HG03571 (cell line): ENCODE results near the gene DGKG.

Experiments
- ATAC-seq: cut with Tn5 transposase; IDR thresholded peaks from one replicate; pipeline ENCODE4 v1.9.1; 2021; ENCODE audit not compliant: unreplicated experiment

DGKG gene

GRCh38 chr3:186320862-186321568 is 41.0 kb downstream of the DGKG start:
- ATAC-seq: no peak

- ATAC-seq: no peak
These were observed 42.1 kb downstream of the DGKG start for GRCh38 chr3:186319945-186320344.

DNA sequence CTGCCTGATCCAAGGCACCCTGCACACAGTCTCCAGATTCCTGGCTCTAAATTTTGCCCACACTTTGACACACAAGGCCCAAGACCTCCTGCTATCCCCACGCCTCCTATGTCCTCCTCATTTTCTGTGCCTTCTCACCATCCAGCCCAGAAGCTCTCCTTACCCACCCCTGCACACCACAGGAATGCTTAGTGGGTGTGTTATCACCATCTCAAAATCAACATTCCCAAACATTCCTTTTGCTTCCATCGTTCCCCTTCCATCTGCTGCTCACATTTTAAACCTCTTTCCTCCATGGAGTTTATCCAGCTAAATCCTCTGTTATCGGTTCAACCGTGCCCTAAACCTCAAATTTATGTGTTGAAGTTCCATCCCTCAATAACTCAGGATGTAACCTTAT is 43.9 kb downstream of the DGKG start:
- no peak for ATAC-seq

GRCh38 chr3:186317478-186317877 is 44.6 kb downstream of the DGKG start:
- ATAC-seq: no peak

DNA sequence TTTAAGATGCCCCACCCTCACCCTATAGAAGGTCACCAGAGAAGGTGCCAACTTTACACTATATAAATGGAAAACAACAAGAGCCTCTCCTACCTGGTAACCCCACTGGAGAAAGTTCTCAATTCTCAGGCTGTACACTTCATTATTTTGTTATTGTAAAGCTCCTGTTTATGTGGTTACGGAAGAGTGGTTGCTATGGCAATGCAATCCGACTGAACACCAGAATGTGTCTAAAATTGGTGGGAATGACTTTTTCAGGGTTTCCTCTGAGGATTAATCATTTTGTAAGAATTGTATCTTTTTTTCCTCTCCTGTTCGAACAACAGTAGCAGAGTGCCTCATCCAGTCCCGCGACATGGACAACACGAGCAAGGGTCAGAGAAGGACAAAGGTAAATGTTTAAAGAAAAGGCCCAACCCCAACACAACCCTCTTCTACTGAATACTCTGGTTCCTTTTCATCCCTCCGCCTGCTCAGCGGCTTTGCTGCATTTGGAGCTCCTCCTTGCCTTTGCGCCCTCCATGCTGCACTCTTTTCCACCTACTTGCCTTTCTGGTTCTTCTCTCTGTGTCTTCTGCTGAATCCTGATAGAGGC is 45.3 kb downstream of the DGKG start:
- ATAC-seq: no peak

GRCh38 chr3:186315581-186316354 is 46.3 kb downstream of the DGKG start:
- ATAC-seq: no peak

GRCh38 chr3:186314896-186315295 is 47.1 kb downstream of the DGKG start:
- no peak for ATAC-seq

DNA sequence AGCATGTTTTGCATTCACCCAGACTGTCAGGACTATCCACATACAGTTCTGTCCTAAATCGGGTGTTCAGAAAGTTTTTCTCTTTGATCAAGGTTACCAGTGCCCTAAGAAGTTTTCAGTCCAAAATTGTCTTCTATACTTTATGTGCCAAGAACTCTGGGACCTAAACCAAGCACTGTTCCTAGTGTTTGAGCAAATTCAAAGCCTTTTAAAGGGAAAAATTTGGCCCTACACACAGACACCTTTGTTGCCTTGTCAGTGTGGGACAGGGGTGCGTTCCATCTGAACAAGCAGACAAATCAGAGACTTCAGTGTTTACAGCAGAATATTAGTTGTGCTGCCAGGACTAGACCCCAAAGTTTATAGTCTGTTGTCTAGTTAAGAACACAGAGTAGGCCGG is 50.6 kb downstream of the DGKG start:
- ATAC-seq: no peak

GRCh38 chr3:186308549-186308948 is 53.5 kb downstream of the DGKG start:
- no peak for ATAC-seq

GRCh38 chr3:186307594-186308221 is 54.3 kb downstream of the DGKG start:
- no peak for ATAC-seq

DNA sequence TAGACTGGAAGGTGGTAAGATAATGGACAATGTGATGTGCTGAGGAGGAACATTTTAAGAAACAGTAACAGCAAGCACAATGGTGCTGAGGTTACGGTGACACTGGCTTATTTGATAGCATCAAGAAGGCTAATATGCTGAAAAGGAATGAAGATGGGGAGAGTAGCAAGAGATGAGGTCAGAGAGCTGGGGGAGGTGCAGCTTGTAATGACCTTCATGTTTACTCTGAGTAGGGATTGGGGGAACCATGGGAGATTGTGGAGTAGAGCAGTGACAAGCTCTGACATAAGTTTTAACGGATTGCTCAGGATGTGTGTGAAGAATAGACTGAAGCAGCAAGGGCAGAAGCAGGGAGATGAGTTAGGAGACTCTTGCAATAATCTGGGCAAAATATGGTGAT is 56.7 kb downstream of the DGKG start:
- ATAC-seq: no peak

- no peak for ATAC-seq
These were observed 58.1 kb downstream of the DGKG start for GRCh38 chr3:186303965-186304364.

DNA sequence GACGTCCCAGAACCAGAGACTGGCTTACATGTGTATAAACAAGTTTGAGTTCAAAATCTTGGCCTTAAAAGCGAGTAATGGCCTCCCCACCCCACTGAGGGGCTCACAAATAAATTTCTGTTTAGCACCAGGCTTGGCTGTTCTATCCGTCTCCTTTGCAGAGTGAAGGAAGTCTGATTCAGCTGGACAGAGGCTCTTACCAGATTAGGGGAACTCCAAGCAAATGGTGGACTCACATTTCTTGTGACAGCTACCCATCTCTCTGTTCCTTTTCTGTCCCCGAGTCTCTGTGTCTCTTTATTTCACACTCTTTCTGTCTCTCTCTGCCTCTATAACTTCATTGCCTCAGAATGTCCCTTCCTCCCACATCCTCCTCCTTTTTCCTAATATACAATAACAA is 62.7 kb downstream of the DGKG start:
- ATAC-seq: no peak

DNA sequence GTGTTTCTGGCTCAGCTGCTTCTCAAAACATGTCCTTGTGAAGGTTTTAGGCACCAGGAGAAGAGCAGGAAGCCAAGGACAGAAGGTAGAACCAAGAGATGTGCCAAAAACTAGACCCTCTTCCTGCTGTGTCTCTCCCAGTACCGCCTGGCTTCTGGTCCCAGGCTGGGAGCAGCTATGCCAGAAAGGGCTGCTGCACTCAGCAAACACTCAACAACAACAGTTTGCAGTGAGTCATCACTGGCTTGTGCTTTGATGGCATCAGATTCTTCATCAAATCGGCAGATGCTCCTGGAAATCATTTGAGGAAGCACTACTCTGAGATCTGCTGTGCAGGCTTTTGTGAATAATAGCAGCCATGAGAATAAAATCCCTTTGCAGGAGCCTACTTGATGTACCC is 63.2 kb downstream of the DGKG start:
- no peak for ATAC-seq

DNA sequence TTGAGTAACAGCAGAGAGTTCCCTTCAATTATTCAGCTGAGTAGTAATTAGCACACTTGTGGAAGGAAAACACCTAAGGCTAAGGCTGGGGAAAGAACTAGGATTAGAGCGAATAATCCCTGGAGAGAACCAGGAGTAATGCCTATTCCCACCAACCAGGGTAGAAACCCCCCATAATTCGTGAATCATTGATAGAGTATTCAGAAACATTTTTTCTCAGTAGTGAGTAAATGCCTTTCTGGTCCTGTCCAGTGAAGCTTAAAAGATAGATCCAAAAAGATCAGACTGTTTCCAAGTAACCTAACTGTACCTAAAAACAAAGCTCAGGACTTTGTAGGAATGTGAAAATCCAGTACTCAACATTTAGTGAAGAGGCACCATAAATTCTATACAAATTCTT is 71.2 kb downstream of the DGKG start:
- no peak for ATAC-seq

DNA sequence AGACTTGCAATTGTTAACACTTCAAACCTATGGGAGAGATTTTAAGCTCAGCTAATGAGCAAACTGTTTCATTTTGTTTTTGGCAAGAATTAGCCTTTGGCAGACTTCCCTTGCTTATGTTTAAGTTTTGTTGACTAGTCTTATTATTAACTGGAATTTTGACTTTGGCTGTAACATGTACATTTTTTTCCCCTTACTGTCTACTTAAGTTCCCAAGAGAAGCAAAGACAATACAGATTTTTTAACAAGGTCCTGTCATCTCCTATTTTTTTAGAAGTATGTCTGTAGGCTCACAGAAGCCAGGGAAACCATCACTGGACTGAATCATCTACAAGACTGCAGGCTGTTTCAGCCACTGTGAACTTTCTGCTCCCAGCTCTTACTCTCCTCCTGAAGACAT is 74.3 kb downstream of the DGKG start:
- no peak for ATAC-seq

- no peak for ATAC-seq
These were observed 75.9 kb downstream of the DGKG start for GRCh38 chr3:186286114-186286513.

DNA sequence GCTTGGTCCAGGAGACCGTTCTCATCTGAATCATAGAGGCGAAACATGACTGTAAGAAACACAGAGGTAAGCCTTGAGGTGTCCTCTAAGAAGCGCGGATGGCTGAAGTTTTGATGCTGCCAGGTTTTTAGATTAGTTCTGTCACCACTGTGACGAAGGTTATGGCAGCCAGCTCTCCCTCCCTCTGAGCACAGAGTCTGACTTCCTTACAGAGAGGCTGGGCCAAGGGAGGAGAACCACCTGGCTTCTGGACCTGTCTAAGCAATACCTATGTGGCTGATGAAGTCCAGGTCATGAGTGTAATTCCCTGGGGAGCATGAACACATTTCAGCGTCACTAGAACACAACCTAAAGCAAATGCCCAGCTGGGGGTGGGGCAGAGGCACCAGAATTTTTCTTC is 77.4 kb downstream of the DGKG start:
- no peak for ATAC-seq

DNA sequence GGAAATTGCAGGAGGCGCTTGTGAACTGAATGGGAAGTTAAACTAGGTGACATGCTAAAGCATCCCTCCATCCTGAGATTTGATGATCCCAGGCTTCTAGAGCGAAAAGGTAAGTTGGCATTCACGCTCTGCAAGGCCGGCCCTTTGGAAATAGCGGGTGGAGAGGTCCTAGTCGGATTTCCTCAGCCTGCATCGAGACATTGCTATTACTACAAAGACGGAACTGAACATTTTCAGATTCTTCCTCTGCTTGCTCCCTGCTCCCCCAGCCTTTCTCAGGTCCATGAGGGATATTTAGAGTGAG is 77.7 kb downstream of the DGKG start:
- ATAC-seq: no peak

- no peak for ATAC-seq
These were observed 78.2 kb downstream of the DGKG start for GRCh38 chr3:186283651-186284348.

DNA sequence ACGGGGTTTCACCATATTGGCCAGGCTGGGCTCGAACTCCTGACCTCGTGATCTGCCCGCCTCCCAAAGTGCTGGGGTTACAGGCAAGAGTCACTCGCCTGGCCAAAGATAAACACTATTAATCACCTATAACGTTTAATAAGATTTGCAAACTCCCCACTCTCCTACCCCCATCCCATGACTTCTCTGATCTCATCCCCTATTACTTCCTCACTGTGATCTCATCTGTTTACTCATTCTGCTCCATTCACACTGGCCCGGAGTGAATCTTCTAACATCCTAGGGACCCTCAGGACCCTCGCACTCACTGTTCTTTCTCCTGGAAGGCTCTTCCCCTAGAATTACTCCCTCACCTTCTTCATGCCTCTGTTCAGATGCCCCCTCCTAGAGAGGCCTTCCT is 78.9 kb downstream of the DGKG start:
- no peak for ATAC-seq
